GM12878 (cell line): ENCODE results near the gene EPM2AIP1. TPM values are rescaled to one million over a fixed set of nuclear protein-coding genes. Genes with fewer than 3 reads are reported as not detected.

Source experiments
- ATAC-seq: fragments of 200-7000 bp; cut with Tn5 transposase; 3 replicates; pipeline ENCODE4 v1.9.1; 2020; ENCODE audit warnings: mild to moderate bottlenecking, moderate library complexity
- BruUV-seq: library from RNA; stranded (reverse); fragments of 400-500 nt; replicated peaks from 2 replicates; lab custom pipeline; 2021; lab: Mats Ljungman, UMichigan
- CTCF ChIA-PET: fragments of 300-600 bp; sonication (Branson Sonifier 250); formaldehyde crosslinking; extraction: SDS; loops from one replicate; lab custom pipeline; 2021; ENCODE audit warnings: inconsistent platforms; lab: Yijun Ruan, JAX
- POLR2A ChIA-PET: fragments of 350-600 bp; formaldehyde crosslinking; extraction: SDS; loops from one replicate; lab custom pipeline; 2021; ENCODE audit warnings: inconsistent platforms; lab: Charles Lee
- RAD21 ChIA-PET: fragments of 300-600 bp; sonication (Branson Sonifier 250); formaldehyde crosslinking; loops from one replicate; lab custom pipeline; 2023; ENCODE audit warnings: antibody characterized with exemption; ENCODE audit not compliant: unreplicated experiment; lab: Charles Lee
- SMC1A ChIA-PET: fragments of 300-600 bp; sonication (Branson Sonifier 250); formaldehyde crosslinking; loops from one replicate; lab custom pipeline; 2023; ENCODE audit not compliant: unreplicated experiment, uncharacterized antibody; lab: Charles Lee
- DNase-seq: peaks from one replicate; pipeline ENCODE4 v3.0.0-alpha.2; 2011; ENCODE audit warnings: low read depth, low spot score
- FAIRE-seq: peaks from 3 replicates; lab custom pipeline; 2011; peaks lifted over from hg19 to GRCh38; lab: Jason Lieb, UNC
- H2AFZ ChIP-seq: 2 replicates; pipeline ENCODE4 v1.6.0; 2011; ENCODE audit warnings: low read depth, low read length, control low read depth; ENCODE audit not compliant: control insufficient read depth
- H3K27ac ChIP-seq: 2 replicates; pipeline ENCODE4 v1.5.1; 2011; ENCODE audit warnings: control low read depth; ENCODE audit not compliant: control insufficient read depth, insufficient read depth
- H3K27me3 ChIP-seq, 2 experiments: replicated peaks in 1 of 2; 2 replicates each; pipeline versions ENCODE4 v1.6.0 to v1.6.1; 2011; ENCODE audit warnings: low read length in 1 of 2; ENCODE audit not compliant: control insufficient read depth in 2 of 2, insufficient read depth in 2 of 2
- H3K36me3 ChIP-seq, 2 experiments: 2 replicates each; pipeline ENCODE4 v1.5.1; 2011; ENCODE audit warnings: low read length in 1 of 2; ENCODE audit not compliant: control insufficient read depth in 2 of 2, insufficient read depth in 2 of 2
- H3K4me1 ChIP-seq: 2 replicates; pipeline ENCODE4 v1.6.1; 2011; ENCODE audit warnings: mild to moderate bottlenecking, low read length, moderate library complexity, mixed read lengths; ENCODE audit not compliant: control insufficient read depth, insufficient read depth
- H3K4me2 ChIP-seq: 2 replicates; pipeline ENCODE4 v1.6.0; 2011; ENCODE audit warnings: control low read depth; ENCODE audit not compliant: control insufficient read depth, insufficient read depth
- H3K4me3 ChIP-seq: fragments of 200-600 bp; sonication (generic); 2 replicates; pipeline ENCODE4 v1.5.1; 2016
- H3K79me2 ChIP-seq: 2 replicates; pipeline ENCODE4 v1.6.0; 2011; ENCODE audit warnings: low read length; ENCODE audit not compliant: control insufficient read depth, insufficient read depth
- H3K9ac ChIP-seq: 2 replicates; pipeline ENCODE4 v1.8.0; 2011; ENCODE audit warnings: low read length, control low read depth, mixed read lengths; ENCODE audit not compliant: control insufficient read depth, insufficient read depth
- H3K9me3 ChIP-seq: replicated peaks from 3 replicates; pipeline ENCODE4 v1.5.1; 2011; ENCODE audit warnings: mild to moderate bottlenecking, low read length; ENCODE audit not compliant: control insufficient read depth, insufficient read depth
- H4K20me1 ChIP-seq: 2 replicates; pipeline ENCODE4 v1.6.0; 2011; ENCODE audit not compliant: control insufficient read depth, insufficient read depth
- CREB1 ChIP-seq: IDR thresholded peaks from 2 replicates; pipeline ENCODE4 v1.6.1; 2012; ENCODE audit warnings: low read depth, mild to moderate bottlenecking, inconsistent platforms
- GABPA ChIP-seq: IDR thresholded peaks from 2 replicates; pipeline ENCODE4 v1.6.1; 2014; ENCODE audit warnings: antibody characterized with exemption, low read depth, mild to moderate bottlenecking, inconsistent platforms
- KLF5 ChIP-seq: fragments of 450-650 bp; IDR thresholded peaks from 2 replicates; pipeline ENCODE4 v1.6.1; 2014; ENCODE audit warnings: mild to moderate bottlenecking; ENCODE audit not compliant: partially characterized antibody
- MEF2B ChIP-seq: fragments of 450-650 bp; IDR thresholded peaks from 2 replicates; pipeline ENCODE4 v1.6.1; 2018; ENCODE audit warnings: mild to moderate bottlenecking, moderate library complexity; ENCODE audit not compliant: partially characterized antibody, poor library complexity, severe bottlenecking
- POLR2AphosphoS5 ChIP-seq: IDR thresholded peaks from 2 replicates; pipeline ENCODE4 v1.6.1; 2011; ENCODE audit warnings: mild to moderate bottlenecking, low read length, inconsistent platforms
- TBL1XR1 ChIP-seq: IDR thresholded peaks from 2 replicates; pipeline ENCODE4 v1.6.1; 2012; ENCODE audit warnings: low read depth, low read length, improper control_type of control experiment
- YBX1 ChIP-seq: fragments of 450-650 bp; IDR thresholded peaks from 2 replicates; pipeline ENCODE4 v1.6.1; 2016; ENCODE audit warnings: antibody characterized with exemption
- YY1 ChIP-seq: IDR thresholded peaks from 2 replicates; pipeline ENCODE4 v1.6.1; 2011; ENCODE audit warnings: low read depth, mild to moderate bottlenecking, low read length
- ZBTB40 ChIP-seq: fragments of 450-650 bp; IDR thresholded peaks from 2 replicates; pipeline ENCODE4 v1.6.1; 2016; ENCODE audit warnings: mild to moderate bottlenecking, moderate library complexity, borderline replicate concordance
- ZSCAN29 ChIP-seq: fragments of 450-650 bp; IDR thresholded peaks from 2 replicates; pipeline ENCODE4 v1.6.1; 2017; ENCODE audit warnings: mild to moderate bottlenecking, moderate library complexity
- WGBS: methylation state at CpG from one replicate; pipeline ENCODE4 v1.1.6; 2016; ENCODE audit warnings: low lambda C conversion rate; ENCODE audit not compliant: insufficient replicate concordance, insufficient coverage; ENCODE audit errors: missing lambda C conversion rate; 5-methylcytosine and 5-hydroxymethylcytosine counted together
- in situ Hi-C: fragments of 300-500 bp; cut with MboI; formaldehyde crosslinking; loops from 9 replicates; pipeline ENCODE4 v1.14.3; 2018; ENCODE audit warnings: mixed read lengths
- intact Hi-C: fragments of 100-400 bp; cut with micrococcal nuclease; formaldehyde crosslinking; loops from one replicate; pipeline ENCODE4 v1.14.2; 2022; ENCODE audit not compliant: unreplicated experiment
- polyA plus RNA-seq, 11 experiments: library from polyadenylated mRNA; depleted of rRNA in 4 of 11; unstranded in 6 of 11; stranded (reverse) in 5 of 11; fragments of >200 nt; fragmentation: Nextera tagmentation in 4 of 11; fragmentation: Illumina TruSeq in 1 of 11; extraction: Ambion mirVana in 4 of 11; extraction: Trizol in 1 of 11; gene quantifications; 1 replicate in 1 of 11; 2 replicates in 10 of 11; pipeline versions ENCODE4 v1.2.1 to v1.2.3, GENCODE V29; 2011 to 2016; ENCODE audit warnings: inconsistent platforms in 2 of 11, missing spikeins in 2 of 11, low read depth in 1 of 11
- total RNA-seq, 4 experiments: library from RNA; depleted of rRNA in 3 of 4; stranded (reverse); fragments of >200 nt in 3 of 4; fragmentation: Illumina TruSeq in 1 of 4; extraction: Trizol in 1 of 4; gene quantifications; 2 replicates each; pipeline versions ENCODE4 v1.2.1 to v1.2.3, GENCODE V29; 2013 to 2021

Gene EPM2AIP1
- total and polyA plus RNA-seq, 10 of the 15 experiments (the other 5 are each of a cell fraction or from before 2014, with no cell fraction given), result 5.5 to 31.9 (median 21.8) TPM

GRCh38 chr3:36945333-36945980 lies 47.5 kb downstream of the EPM2AIP1 start:
- POLR2A ChIA-PET, result no interaction called here
- TF ChIP-seq ZBTB40, result no peak
- no peak for TF ChIP-seq MEF2B
- TF ChIP-seq GABPA, result no peak
- TF ChIP-seq ZSCAN29, result no peak
- no peak for TF ChIP-seq TBL1XR1
- no peak for TF ChIP-seq POLR2AphosphoS5
- TF ChIP-seq CREB1, result no peak
- no peak for TF ChIP-seq KLF5
- no peak for TF ChIP-seq YY1
- no peak for TF ChIP-seq YBX1
- no peaks in the 10 kb centered on the region for H3K79me2 ChIP-seq
- H3K4me1 ChIP-seq, result peaks cover 6% of the 10 kb centered on the region; the same call in 1 of the 2 replicates
- no TSS peak for BruUV-seq
- H3K27me3 ChIP-seq, result peaks cover 7 to 12% of the 10 kb centered on the region in 2 experiments
- WGBS, result 90% methylated on average over 24 of the region's 28 CpGs
- H3K36me3 ChIP-seq, result no peaks in the 10 kb centered on the region
- peak overlapping the region; percentile 98 for H3K4me2 ChIP-seq
- RAD21 ChIA-PET, result interaction anchor here (1.8 kb wide), 1 partner anchor 13 kb away, joined by 4 read pairs; no protein-coding TSS in a partner anchor
- FAIRE-seq (no peak), DNase-seq (no peak), ATAC-seq (no peak)
- CTCF ChIA-PET, result interaction anchor here (0.7 to 2.4 kb wide), 2 partner anchors 12 to 14 kb away, joined by 3 to 10 read pairs; no protein-coding TSS in a partner anchor
- H3K9ac ChIP-seq, result no peak overlapping the region
- peaks cover 7% of the 10 kb centered on the region; the same call in 2 of the 3 replicates for H3K9me3 ChIP-seq
- no peak overlapping the region for H3K27ac ChIP-seq
- H4K20me1 ChIP-seq, result no peaks in the 10 kb centered on the region
- H3K4me3 ChIP-seq, result peak overlapping the region; percentile 59
- intact Hi-C loops (no loop called here), in situ Hi-C loops (no loop called here)
- SMC1A ChIA-PET, result interaction anchor here (1.8 kb wide), 1 partner anchor 13 kb away, joined by 7 read pairs; no protein-coding TSS in a partner anchor
- H2AFZ ChIP-seq, result no peak overlapping the region
